ENCODE data around the gene AZU1. TPM values are rescaled to one million over a fixed set of nuclear protein-coding genes. Genes with fewer than 3 reads are reported as not detected.

The AZU1 gene
- total RNA-seq, 1 experiment from 2014 or later, result not detected

DNA sequence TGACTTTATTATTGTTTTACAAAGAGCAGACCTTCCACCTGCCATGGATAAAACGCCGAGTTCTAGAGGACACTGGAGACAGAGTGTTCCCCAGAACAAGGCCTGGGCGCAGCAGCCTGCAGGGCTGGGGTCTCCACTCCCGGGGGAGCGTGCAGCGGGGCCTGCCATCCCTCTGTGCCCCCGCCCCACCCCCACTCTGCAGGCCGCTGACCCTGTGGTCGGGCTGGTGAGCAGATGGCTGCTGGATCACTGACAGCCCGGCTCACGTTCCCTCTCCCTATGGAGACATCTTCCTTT is 39.0 kb upstream of the AZU1 start:
- DNase-seq, result no peak
- Histone ChIP-seq H3K36me3 (ENCODE audit: low read depth, low read length) (no peaks in the 10 kb centered on the region), H3K9ac (ENCODE audit: low read length) (no peak overlapping the region), H3F3A (ENCODE audit: low read length, unreplicated experiment) (no peaks in the 10 kb centered on the region), H3K4me2 (ENCODE audit: low read length) (no peak overlapping the region), H3K4me1 (ENCODE audit: insufficient read depth, low read length) (0 out of 2 replicates have a peak, but pooled peaks cover 4% of the 10 kb centered on the region), H3K27ac (ENCODE audit: low read length) (no peak overlapping the region), H3K9me3 (ENCODE audit: low read length) (no peaks in the 10 kb centered on the region), H3K27me3 (ENCODE audit: low read length) (no peaks in the 10 kb centered on the region), H3K79me2 (ENCODE audit: low read length) (peaks cover 25% of the 10 kb centered on the region), H2AFZ (ENCODE audit: low read length) (no peak overlapping the region), H3K4me3 (ENCODE audit: low read length) (no peak overlapping the region), H4K20me1 (ENCODE audit: low read length) (no peaks in the 10 kb centered on the region), H3K9me2 (replicated peaks; ENCODE audit: low read length) (no peaks in the 10 kb centered on the region)
- TF ChIP-seq EZH2 (IDR thresholded peaks at IDR 0.05; ENCODE audit: low read length, unreplicated experiment) (no peak), EZH2phosphoT487 (IDR thresholded peaks at IDR 0.05; ENCODE audit: borderline replicate concordance, low read length) (no peak)
- no TSS peak for BruUV-seq (replicated peaks)
- ChIA-PET CTCF (no interaction called here), POLR2A (ENCODE audit: unreplicated experiment) (no interaction called here)
- intact Hi-C loops (cut with micrococcal nuclease), result no loop called here
- ATAC-seq, result no peak

DNA sequence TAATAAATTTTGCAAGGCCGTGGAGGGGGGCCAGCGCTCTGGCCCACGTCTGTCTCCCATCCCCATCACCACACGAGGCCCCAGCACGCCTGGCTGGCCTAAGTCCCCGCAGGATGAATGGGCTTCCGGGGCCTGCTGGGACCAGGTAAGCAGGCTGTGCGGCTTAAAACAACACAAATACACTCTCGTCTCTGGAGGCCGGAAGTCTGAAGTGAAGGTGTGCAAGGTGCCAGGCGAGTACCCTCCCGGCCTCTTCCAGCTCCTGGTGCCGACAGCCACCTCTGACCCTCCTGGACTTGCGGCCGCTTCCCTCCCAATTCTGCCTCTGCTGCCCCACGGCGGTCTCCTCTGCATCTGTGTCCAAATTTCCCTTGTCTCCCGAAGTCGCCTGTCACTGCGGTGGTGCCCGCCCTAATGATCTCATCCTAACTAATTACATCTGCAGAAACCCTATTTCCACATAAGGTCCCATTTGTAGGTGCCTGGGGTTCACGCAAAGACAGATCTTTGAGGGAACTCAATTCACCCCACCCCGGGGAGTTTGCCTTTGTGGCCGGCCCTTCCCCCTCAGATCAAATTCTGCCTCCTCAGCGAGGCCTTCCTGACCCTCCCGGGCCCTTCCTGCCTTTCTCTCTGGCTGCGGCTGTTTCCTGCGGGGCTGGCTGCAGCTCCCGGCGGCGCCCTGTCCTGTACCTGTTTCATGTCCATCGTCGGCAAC is 38.5 kb upstream of the AZU1 start:
- Histone ChIP-seq H3K9me2 (replicated peaks; ENCODE audit: low read length) (no peaks in the 10 kb centered on the region), H3F3A (ENCODE audit: low read length, unreplicated experiment) (no peaks in the 10 kb centered on the region), H3K27me3 (ENCODE audit: low read length) (no peaks in the 10 kb centered on the region), H3K4me1 (ENCODE audit: insufficient read depth, low read length) (0 out of 2 replicates have a peak, but pooled peaks cover 4% of the 10 kb centered on the region), H2AFZ (ENCODE audit: low read length) (no peak overlapping the region), H3K79me2 (ENCODE audit: low read length) (peaks cover 20% of the 10 kb centered on the region), H3K36me3 (ENCODE audit: low read depth, low read length) (no peaks in the 10 kb centered on the region), H3K4me2 (ENCODE audit: low read length) (no peak overlapping the region), H3K27ac (ENCODE audit: low read length) (no peak overlapping the region), H3K9me3 (ENCODE audit: low read length) (no peaks in the 10 kb centered on the region), H4K20me1 (ENCODE audit: low read length) (no peaks in the 10 kb centered on the region), H3K4me3 (ENCODE audit: low read length) (no peak overlapping the region), H3K9ac (ENCODE audit: low read length) (no peak overlapping the region)
- no peak for ATAC-seq
- intact Hi-C loops (cut with micrococcal nuclease), result no loop called here
- no TSS peak for BruUV-seq (replicated peaks)
- no peak for DNase-seq
- POLR2A ChIA-PET (ENCODE audit: unreplicated experiment), result no interaction called here
- TF ChIP-seq EZH2phosphoT487 (IDR thresholded peaks at IDR 0.05; ENCODE audit: borderline replicate concordance, low read length), result no peak
- TF ChIP-seq, protein P1, sequence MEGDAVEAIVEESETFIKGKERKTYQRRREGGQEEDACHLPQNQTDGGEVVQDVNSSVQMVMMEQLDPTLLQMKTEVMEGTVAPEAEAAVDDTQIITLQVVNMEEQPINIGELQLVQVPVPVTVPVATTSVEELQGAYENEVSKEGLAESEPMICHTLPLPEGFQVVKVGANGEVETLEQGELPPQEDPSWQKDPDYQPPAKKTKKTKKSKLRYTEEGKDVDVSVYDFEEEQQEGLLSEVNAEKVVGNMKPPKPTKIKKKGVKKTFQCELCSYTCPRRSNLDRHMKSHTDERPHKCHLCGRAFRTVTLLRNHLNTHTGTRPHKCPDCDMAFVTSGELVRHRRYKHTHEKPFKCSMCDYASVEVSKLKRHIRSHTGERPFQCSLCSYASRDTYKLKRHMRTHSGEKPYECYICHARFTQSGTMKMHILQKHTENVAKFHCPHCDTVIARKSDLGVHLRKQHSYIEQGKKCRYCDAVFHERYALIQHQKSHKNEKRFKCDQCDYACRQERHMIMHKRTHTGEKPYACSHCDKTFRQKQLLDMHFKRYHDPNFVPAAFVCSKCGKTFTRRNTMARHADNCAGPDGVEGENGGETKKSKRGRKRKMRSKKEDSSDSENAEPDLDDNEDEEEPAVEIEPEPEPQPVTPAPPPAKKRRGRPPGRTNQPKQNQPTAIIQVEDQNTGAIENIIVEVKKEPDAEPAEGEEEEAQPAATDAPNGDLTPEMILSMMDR (conservative IDR thresholded peaks at IDR 0.05; ENCODE audit: low read depth, low read length), result no peak
- TF ChIP-seq EZH2 (IDR thresholded peaks at IDR 0.05; ENCODE audit: low read length, unreplicated experiment), result no peak
- CTCF ChIA-PET, result no interaction called here

DNA sequence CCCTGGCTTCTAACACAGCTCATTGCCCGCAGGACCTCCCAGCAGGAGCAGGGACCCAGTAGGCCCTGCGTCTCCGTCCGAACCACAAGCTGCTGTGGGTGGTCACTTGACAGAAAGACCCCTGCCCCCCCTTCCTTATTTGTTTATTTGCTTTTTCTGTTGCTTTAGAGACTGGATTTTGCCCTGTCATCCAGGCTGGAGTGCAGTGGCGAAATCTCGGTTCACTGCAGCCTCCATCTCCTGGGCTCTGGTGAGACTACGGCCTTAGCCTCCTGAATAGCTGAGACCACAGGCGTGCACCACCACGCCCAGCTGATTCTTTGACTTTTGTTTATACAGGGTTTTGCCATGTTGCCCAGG is 38.0 kb upstream of the AZU1 start:
- POLR2A ChIA-PET (ENCODE audit: unreplicated experiment), result no interaction called here
- no peak for TF ChIP-seq EZH2phosphoT487 (IDR thresholded peaks at IDR 0.05; ENCODE audit: borderline replicate concordance, low read length)
- TF ChIP-seq, protein P1 (conservative IDR thresholded peaks at IDR 0.05; ENCODE audit: low read depth, low read length), result no peak
- no peak for TF ChIP-seq EZH2 (IDR thresholded peaks at IDR 0.05; ENCODE audit: low read length, unreplicated experiment)
- no peaks in the 10 kb centered on the region for H3K9me3 ChIP-seq (ENCODE audit: low read length)
- intact Hi-C loops (cut with micrococcal nuclease), result no loop called here
- peaks cover 14% of the 10 kb centered on the region for H3K79me2 ChIP-seq (ENCODE audit: low read length)
- H3K4me1 ChIP-seq (ENCODE audit: insufficient read depth, low read length), result 0 out of 2 replicates have a peak, but pooled peaks cover under 1% of the 10 kb centered on the region
- no peaks in the 10 kb centered on the region for H3K27me3 ChIP-seq (ENCODE audit: low read length)
- H3K4me2 ChIP-seq (ENCODE audit: low read length), result no peak overlapping the region
- BruUV-seq (replicated peaks), result no TSS peak
- DNase-seq, result no peak
- H3K36me3 ChIP-seq (ENCODE audit: low read depth, low read length), result no peaks in the 10 kb centered on the region
- H3K9me2 ChIP-seq (replicated peaks; ENCODE audit: low read length), result no peaks in the 10 kb centered on the region
- H3K9ac ChIP-seq (ENCODE audit: low read length), result no peak overlapping the region
- CTCF ChIA-PET, result no interaction called here
- no peak overlapping the region for H2AFZ ChIP-seq (ENCODE audit: low read length)
- no peaks in the 10 kb centered on the region for H4K20me1 ChIP-seq (ENCODE audit: low read length)
- H3K27ac ChIP-seq (ENCODE audit: low read length), result no peak overlapping the region
- no peak for ATAC-seq
- H3K4me3 ChIP-seq (ENCODE audit: low read length), result no peak overlapping the region
- H3F3A ChIP-seq (ENCODE audit: low read length, unreplicated experiment), result no peaks in the 10 kb centered on the region
